LHCN-M2 (cell line): ENCODE data around the gene DBF4B. TPM values are rescaled to one million over a fixed set of nuclear protein-coding genes. Genes with fewer than 3 reads are reported as not detected.

ENCODE experiments used
- DNase-seq: peaks from one replicate; pipeline ENCODE4 v3.0.0-alpha.2; 2012; ENCODE audit warnings: low read depth
- total RNA-seq: library from RNA; depleted of rRNA; stranded (reverse); fragments of >200 nt; gene quantifications from 2 replicates; pipeline ENCODE4 v1.2.3, GENCODE V29; 2014; rRNA removed

Gene DBF4B
- total RNA-seq, 1 experiment from 2014 or later, result 14.5 TPM

DNA sequence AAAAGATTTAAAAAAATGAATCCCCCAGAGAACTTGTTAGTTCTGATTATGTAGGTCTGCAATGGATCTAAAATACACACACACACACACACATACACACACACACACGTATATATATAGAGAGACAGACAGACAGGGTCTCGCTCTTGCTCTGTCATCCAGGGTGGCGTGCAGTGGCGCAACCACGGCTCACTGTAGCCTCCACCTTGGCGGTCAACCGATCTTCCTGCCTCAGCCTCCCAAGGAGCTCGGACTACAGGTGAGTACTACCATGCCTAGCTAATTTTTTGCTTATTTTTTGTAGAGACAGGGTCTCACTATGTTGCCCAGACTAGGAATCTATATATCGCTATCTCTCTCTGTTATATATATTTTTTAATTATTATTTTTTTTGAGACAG is 88.3 kb downstream of the DBF4B start:
- no peak for DNase-seq

GRCh38 chr17:44797802-44798201 is 89.3 kb downstream of the DBF4B start:
- no peak for DNase-seq

DNA sequence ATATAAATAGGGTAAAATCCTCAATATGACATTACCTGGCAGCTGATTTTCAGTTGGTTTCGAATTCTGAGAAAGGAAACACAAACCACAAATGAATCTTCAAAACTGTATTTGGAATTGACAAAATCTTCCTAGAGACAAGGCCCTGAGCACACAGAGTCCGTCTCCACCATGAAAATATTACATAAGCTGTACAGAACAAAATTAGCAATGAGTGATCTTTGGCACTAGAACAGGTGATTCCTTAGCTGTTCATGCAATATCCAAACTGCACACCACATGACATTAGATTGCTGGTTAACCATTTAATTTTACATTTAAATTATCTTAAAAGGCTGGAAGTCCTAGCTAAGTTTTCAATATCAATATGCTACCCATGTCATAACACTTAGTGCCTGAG is 89.9 kb downstream of the DBF4B start:
- no peak for DNase-seq

Other genes with a start within 250 kb of the DBF4B start
- gene GPATCH8, start 205.3 kb upstream of the DBF4B start, total RNA-seq, result 15.8 and 21.6 TPM in 2 replicates
- gene FZD2, start 151.2 kb upstream of the DBF4B start, total RNA-seq, result 12.5 and 21.2 TPM in 2 replicates
- gene MEIOC, start 52.2 kb upstream of the DBF4B start, total RNA-seq, result 0.17 TPM in 1 of 2 replicates, not detected in the other
- gene CCDC43, start 18.9 kb upstream of the DBF4B start, total RNA-seq, result 30.1 and 30.7 TPM in 2 replicates
- gene ADAM11, start 50.3 kb downstream of the DBF4B start, total RNA-seq, result 0.26 and 0.40 TPM in 2 replicates
- 23.7 and 24.6 TPM in 2 replicates for gene GJC1, start 121.6 kb downstream of the DBF4B start, total RNA-seq
- not detected in 2 replicates for gene HIGD1B, start 139.2 kb downstream of the DBF4B start, total RNA-seq
- 106 and 107 TPM in 2 replicates for gene EFTUD2, start 190.8 kb downstream of the DBF4B start, total RNA-seq
- 0.29 TPM in 1 of 2 replicates, not detected in the other for gene GFAP, start 206.8 kb downstream of the DBF4B start, total RNA-seq
- 12.1 and 14.7 TPM in 2 replicates for gene KIF18B, start 239.1 kb downstream of the DBF4B start, total RNA-seq